ENCODE results near the gene ANK3.

DNA sequence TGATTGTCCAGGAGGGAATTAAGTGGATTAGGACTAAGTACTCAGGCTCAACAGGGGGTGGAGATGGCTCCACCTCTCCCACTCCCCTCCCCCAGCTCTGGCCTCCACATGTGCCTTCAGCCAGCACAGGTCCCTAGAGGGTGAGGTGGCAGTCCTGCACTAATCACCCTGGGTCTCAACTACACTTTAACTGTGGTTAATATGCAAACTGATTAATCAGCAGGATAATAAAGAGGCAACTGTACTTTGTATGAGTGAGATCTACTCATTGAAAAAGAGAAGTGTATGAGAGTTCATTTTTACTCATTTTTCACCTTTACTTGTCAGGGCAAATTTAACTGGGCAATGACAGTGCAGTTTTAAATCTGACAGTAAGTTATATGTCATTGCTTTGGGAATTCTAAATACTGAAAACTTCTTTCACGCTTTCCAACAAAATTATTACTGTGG, 259.5 kb downstream of the ANK3 start:
- TF ChIP-seq, protein P1, sequence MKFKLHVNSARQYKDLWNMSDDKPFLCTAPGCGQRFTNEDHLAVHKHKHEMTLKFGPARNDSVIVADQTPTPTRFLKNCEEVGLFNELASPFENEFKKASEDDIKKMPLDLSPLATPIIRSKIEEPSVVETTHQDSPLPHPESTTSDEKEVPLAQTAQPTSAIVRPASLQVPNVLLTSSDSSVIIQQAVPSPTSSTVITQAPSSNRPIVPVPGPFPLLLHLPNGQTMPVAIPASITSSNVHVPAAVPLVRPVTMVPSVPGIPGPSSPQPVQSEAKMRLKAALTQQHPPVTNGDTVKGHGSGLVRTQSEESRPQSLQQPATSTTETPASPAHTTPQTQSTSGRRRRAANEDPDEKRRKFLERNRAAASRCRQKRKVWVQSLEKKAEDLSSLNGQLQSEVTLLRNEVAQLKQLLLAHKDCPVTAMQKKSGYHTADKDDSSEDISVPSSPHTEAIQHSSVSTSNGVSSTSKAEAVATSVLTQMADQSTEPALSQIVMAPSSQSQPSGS (CRISPR knock-in tag; IDR thresholded peaks at IDR 0.05; ENCODE audit: borderline replicate concordance, low read depth), result no peak
- TF ChIP-seq ZNF423 (CRISPR knock-in tag; IDR thresholded peaks at IDR 0.05) (no peak), ZNF263 (CRISPR knock-in tag; IDR thresholded peaks at IDR 0.05; ENCODE audit: low read depth) (no peak), FOXK1 (CRISPR knock-in tag; IDR thresholded peaks at IDR 0.05) (no peak)
- TF ChIP-seq, protein P2, sequence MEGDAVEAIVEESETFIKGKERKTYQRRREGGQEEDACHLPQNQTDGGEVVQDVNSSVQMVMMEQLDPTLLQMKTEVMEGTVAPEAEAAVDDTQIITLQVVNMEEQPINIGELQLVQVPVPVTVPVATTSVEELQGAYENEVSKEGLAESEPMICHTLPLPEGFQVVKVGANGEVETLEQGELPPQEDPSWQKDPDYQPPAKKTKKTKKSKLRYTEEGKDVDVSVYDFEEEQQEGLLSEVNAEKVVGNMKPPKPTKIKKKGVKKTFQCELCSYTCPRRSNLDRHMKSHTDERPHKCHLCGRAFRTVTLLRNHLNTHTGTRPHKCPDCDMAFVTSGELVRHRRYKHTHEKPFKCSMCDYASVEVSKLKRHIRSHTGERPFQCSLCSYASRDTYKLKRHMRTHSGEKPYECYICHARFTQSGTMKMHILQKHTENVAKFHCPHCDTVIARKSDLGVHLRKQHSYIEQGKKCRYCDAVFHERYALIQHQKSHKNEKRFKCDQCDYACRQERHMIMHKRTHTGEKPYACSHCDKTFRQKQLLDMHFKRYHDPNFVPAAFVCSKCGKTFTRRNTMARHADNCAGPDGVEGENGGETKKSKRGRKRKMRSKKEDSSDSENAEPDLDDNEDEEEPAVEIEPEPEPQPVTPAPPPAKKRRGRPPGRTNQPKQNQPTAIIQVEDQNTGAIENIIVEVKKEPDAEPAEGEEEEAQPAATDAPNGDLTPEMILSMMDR (IDR thresholded peaks at IDR 0.05), result no peak
- TF ChIP-seq, protein P3, sequence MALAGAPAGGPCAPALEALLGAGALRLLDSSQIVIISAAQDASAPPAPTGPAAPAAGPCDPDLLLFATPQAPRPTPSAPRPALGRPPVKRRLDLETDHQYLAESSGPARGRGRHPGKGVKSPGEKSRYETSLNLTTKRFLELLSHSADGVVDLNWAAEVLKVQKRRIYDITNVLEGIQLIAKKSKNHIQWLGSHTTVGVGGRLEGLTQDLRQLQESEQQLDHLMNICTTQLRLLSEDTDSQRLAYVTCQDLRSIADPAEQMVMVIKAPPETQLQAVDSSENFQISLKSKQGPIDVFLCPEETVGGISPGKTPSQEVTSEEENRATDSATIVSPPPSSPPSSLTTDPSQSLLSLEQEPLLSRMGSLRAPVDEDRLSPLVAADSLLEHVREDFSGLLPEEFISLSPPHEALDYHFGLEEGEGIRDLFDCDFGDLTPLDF (CRISPR knock-in tag; IDR thresholded peaks at IDR 0.05), result no peak
- TF ChIP-seq, protein P4, sequence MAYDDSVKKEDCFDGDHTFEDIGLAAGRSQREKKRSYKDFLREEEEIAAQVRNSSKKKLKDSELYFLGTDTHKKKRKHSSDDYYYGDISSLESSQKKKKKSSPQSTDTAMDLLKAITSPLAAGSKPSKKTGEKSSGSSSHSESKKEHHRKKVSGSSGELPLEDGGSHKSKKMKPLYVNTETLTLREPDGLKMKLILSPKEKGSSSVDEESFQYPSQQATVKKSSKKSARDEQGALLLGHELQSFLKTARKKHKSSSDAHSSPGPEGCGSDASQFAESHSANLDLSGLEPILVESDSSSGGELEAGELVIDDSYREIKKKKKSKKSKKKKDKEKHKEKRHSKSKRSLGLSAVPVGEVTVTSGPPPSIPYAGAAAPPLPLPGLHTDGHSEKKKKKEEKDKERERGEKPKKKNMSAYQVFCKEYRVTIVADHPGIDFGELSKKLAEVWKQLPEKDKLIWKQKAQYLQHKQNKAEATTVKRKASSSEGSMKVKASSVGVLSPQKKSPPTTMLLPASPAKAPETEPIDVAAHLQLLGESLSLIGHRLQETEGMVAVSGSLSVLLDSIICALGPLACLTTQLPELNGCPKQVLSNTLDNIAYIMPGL (CRISPR knock-in tag; IDR thresholded peaks at IDR 0.05), result no peak
- TF ChIP-seq, protein P5, sequence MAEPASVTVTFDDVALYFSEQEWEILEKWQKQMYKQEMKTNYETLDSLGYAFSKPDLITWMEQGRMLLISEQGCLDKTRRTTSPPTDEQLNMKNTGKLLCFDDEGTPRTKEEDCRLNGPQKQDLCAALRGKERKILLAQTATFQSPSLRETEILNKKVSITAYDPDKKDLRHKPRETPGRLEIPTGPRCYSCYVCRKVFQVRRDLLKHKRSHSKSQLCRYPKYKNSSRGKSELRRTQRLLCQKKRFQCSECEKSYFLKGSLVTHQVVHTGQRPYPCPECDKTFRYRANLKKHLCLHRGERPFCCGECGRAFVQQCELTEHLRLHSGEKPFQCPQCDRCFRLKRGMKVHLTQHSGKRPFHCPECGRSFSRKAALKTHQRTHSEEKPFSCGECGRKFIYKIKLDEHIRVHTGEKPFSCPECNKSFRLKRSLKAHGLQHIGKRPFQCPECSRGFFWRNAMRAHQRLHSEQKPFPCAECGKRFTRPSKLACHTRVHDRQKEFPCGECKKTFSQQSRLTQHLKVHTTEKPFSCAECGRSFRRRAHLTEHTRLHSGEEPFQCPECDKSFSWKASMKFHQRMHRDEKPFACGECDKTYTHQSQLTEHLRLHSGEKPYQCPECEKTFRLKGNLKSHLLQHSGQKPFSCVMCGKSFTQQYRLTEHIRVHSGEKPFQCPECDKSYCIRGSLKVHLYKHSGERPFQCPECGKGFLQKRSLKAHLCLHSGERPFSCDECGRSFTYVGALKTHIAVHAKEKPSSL (CRISPR knock-in tag; conservative IDR thresholded peaks at IDR 0.05), result no peak
- TF ChIP-seq, protein P6, sequence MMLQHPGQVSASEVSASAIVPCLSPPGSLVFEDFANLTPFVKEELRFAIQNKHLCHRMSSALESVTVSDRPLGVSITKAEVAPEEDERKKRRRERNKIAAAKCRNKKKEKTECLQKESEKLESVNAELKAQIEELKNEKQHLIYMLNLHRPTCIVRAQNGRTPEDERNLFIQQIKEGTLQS (CRISPR knock-in tag; conservative IDR thresholded peaks at IDR 0.05), result no peak
- TF ChIP-seq, protein P7, sequence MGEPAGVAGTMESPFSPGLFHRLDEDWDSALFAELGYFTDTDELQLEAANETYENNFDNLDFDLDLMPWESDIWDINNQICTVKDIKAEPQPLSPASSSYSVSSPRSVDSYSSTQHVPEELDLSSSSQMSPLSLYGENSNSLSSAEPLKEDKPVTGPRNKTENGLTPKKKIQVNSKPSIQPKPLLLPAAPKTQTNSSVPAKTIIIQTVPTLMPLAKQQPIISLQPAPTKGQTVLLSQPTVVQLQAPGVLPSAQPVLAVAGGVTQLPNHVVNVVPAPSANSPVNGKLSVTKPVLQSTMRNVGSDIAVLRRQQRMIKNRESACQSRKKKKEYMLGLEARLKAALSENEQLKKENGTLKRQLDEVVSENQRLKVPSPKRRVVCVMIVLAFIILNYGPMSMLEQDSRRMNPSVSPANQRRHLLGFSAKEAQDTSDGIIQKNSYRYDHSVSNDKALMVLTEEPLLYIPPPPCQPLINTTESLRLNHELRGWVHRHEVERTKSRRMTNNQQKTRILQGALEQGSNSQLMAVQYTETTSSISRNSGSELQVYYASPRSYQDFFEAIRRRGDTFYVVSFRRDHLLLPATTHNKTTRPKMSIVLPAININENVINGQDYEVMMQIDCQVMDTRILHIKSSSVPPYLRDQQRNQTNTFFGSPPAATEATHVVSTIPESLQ (CRISPR knock-in tag; IDR thresholded peaks at IDR 0.05), result no peak
- TF ChIP-seq, protein P8, sequence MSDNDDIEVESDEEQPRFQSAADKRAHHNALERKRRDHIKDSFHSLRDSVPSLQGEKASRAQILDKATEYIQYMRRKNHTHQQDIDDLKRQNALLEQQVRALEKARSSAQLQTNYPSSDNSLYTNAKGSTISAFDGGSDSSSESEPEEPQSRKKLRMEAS (CRISPR knock-in tag; IDR thresholded peaks at IDR 0.05), result no peak
- TF ChIP-seq, protein P9, sequence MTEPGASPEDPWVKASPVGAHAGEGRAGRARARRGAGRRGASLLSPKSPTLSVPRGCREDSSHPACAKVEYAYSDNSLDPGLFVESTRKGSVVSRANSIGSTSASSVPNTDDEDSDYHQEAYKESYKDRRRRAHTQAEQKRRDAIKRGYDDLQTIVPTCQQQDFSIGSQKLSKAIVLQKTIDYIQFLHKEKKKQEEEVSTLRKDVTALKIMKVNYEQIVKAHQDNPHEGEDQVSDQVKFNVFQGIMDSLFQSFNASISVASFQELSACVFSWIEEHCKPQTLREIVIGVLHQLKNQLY (CRISPR knock-in tag; IDR thresholded peaks at IDR 0.05), result no peak

Data from WTC11 (cell line).